Hepatocyte (in vitro differentiated cells): ENCODE measurements around the gene GSC2. TPM values are rescaled to one million over a fixed set of nuclear protein-coding genes. Genes with fewer than 3 reads are reported as not detected.

Experiments used
- DNase-seq: peaks from one replicate; pipeline ENCODE4 v3.0.0-alpha.2; 2016; ENCODE audit warnings: low spot score
- H2AFZ ChIP-seq: fragments of 200-600 bp; sonication (generic); 2 replicates; pipeline ENCODE4 v1.6.0; 2016; ENCODE audit warnings: antibody characterized with exemption, mild to moderate bottlenecking
- H3K27ac ChIP-seq: fragments of 200-600 bp; sonication (generic); 2 replicates; pipeline ENCODE4 v1.5.1; 2016; ENCODE audit warnings: mild to moderate bottlenecking
- H3K27me3 ChIP-seq: fragments of 200-600 bp; sonication (generic); 2 replicates; pipeline ENCODE4 v1.6.1; 2016
- H3K36me3 ChIP-seq: fragments of 200-600 bp; sonication (generic); replicated peaks from 2 replicates; pipeline ENCODE4 v1.5.1; 2016; ENCODE audit warnings: low read depth; ENCODE audit not compliant: insufficient read depth
- H3K4me1 ChIP-seq: fragments of 200-600 bp; sonication (generic); 2 replicates; pipeline ENCODE4 v1.5.1; 2016; ENCODE audit warnings: mild to moderate bottlenecking, moderate library complexity; ENCODE audit not compliant: insufficient read depth
- H3K4me2 ChIP-seq: fragments of 200-600 bp; sonication (generic); 2 replicates; pipeline ENCODE4 v1.6.0; 2016
- H3K4me3 ChIP-seq: fragments of 200-600 bp; sonication (generic); 2 replicates; pipeline ENCODE4 v1.5.1; 2016; ENCODE audit warnings: mild to moderate bottlenecking
- H3K79me2 ChIP-seq: fragments of 200-600 bp; sonication (generic); 2 replicates; pipeline ENCODE4 v1.6.0; 2017; ENCODE audit warnings: mild to moderate bottlenecking
- H3K9me2 ChIP-seq: fragments of 200-600 bp; sonication (generic); replicated peaks from 2 replicates; pipeline ENCODE4 v1.6.0; 2017; ENCODE audit warnings: mild to moderate bottlenecking; ENCODE audit not compliant: insufficient read depth
- H3K9me3 ChIP-seq: fragments of 200-600 bp; sonication (generic); 2 replicates; pipeline ENCODE4 v1.5.1; 2016; ENCODE audit warnings: low read depth, mild to moderate bottlenecking
- H4K20me1 ChIP-seq: fragments of 200-600 bp; sonication (generic); 2 replicates; pipeline ENCODE4 v1.6.0; 2016; ENCODE audit warnings: mild to moderate bottlenecking; ENCODE audit not compliant: insufficient read depth, poor library complexity, severe bottlenecking
- CTCF ChIP-seq: fragments of 200-600 bp; sonication (generic); IDR thresholded peaks from 2 replicates; pipeline ENCODE4 v1.5.1; 2016; ENCODE audit warnings: antibody characterized with exemption, mild to moderate bottlenecking; ENCODE audit not compliant: poor library complexity
- EZH2 ChIP-seq: fragments of 200-600 bp; sonication (generic); IDR thresholded peaks from 2 replicates; pipeline ENCODE4 v1.6.1; 2016; ENCODE audit warnings: antibody characterized with exemption, mild to moderate bottlenecking, borderline replicate concordance
- EZH2phosphoT487 ChIP-seq: fragments of 200-600 bp; sonication (generic); IDR thresholded peaks from one replicate; pipeline ENCODE4 v1.6.1; 2018; ENCODE audit warnings: antibody characterized with exemption, mild to moderate bottlenecking, low read depth, moderate library complexity; ENCODE audit not compliant: unreplicated experiment, severe bottlenecking
- WGBS: methylation state at CpG from one replicate; pipeline ENCODE4 v1.1.6; 2016; ENCODE audit warnings: low lambda C conversion rate; ENCODE audit errors: missing lambda C conversion rate; 5-methylcytosine and 5-hydroxymethylcytosine counted together
- polyA plus RNA-seq: library from polyadenylated mRNA; unstranded; fragments of >200 nt; fragmentation: Nextera tagmentation; extraction: Ambion mirVana; gene quantifications from 2 replicates; pipeline ENCODE4 v1.2.1, GENCODE V29; 2016
- total RNA-seq: library from RNA; depleted of rRNA; stranded (reverse); fragments of >200 nt; gene quantifications from 2 replicates; pipeline ENCODE4 v1.2.3, GENCODE V29; 2014

The GSC2 gene
- total and polyA plus RNA-seq, 2 experiments from 2014 or later = not detected

GRCh38 chr22:19114984-19115552, 35.0 kb downstream of the GSC2 start:
- peak; percentile 2 for DNase-seq

GRCh38 chr22:19113429-19113828, 36.7 kb downstream of the GSC2 start:
- H3K27me3 ChIP-seq = no peaks in the 10 kb centered on the region
- WGBS = 98% methylated on average over 5 of the region's 5 CpGs
- no peak overlapping the region for H2AFZ ChIP-seq
- H3K4me2 ChIP-seq = no peak overlapping the region
- H3K36me3 ChIP-seq = no peaks in the 10 kb centered on the region
- H3K4me3 ChIP-seq = no peak overlapping the region
- DNase-seq = no peak
- no peak overlapping the region for H3K27ac ChIP-seq
- peaks cover 97% of the 10 kb centered on the region for H3K79me2 ChIP-seq
- H3K9me3 ChIP-seq = no peaks in the 10 kb centered on the region
- no peaks in the 10 kb centered on the region for H3K9me2 ChIP-seq
- H3K4me1 ChIP-seq = peaks cover 7% of the 10 kb centered on the region
- no peak for TF ChIP-seq EZH2phosphoT487
- no peak for TF ChIP-seq CTCF
- TF ChIP-seq EZH2 = no peak
- peaks cover 97% of the 10 kb centered on the region for H4K20me1 ChIP-seq

More at GRCh38 chr22:19114984-19115552, 35.0 kb downstream of the GSC2 start:
- no peaks in the 10 kb centered on the region for H3K9me2 ChIP-seq
- TF ChIP-seq CTCF (no peak), EZH2 (no peak), EZH2phosphoT487 (no peak)
- H3K27me3 ChIP-seq = no peaks in the 10 kb centered on the region
- H3K27ac ChIP-seq = no peak overlapping the region
- no peak overlapping the region for H3K4me2 ChIP-seq
- H3K79me2 ChIP-seq = peaks cover 100% of the 10 kb centered on the region
- H3K9me3 ChIP-seq = no peaks in the 10 kb centered on the region
- H3K4me1 ChIP-seq = peaks cover 4% of the 10 kb centered on the region
- H3K36me3 ChIP-seq = no peaks in the 10 kb centered on the region
- 93% methylated on average over 4 of the region's 4 CpGs for WGBS
- peaks cover 98% of the 10 kb centered on the region for H4K20me1 ChIP-seq
- no peak overlapping the region for H3K4me3 ChIP-seq
- H2AFZ ChIP-seq = no peak overlapping the region

GRCh38 chr22:19111584-19111983, 38.5 kb downstream of the GSC2 start:
- H2AFZ ChIP-seq = no peak overlapping the region
- peaks cover 97% of the 10 kb centered on the region for H4K20me1 ChIP-seq
- no peaks in the 10 kb centered on the region for H3K9me2 ChIP-seq
- no peak overlapping the region for H3K4me2 ChIP-seq
- 97% methylated on average over 3 of the region's 3 CpGs for WGBS
- no peak overlapping the region for H3K27ac ChIP-seq
- DNase-seq = no peak
- no peak overlapping the region for H3K4me3 ChIP-seq
- peaks cover 97% of the 10 kb centered on the region for H3K79me2 ChIP-seq
- H3K9me3 ChIP-seq = no peaks in the 10 kb centered on the region
- no peaks in the 10 kb centered on the region for H3K27me3 ChIP-seq
- peaks cover 7% of the 10 kb centered on the region for H3K4me1 ChIP-seq
- no peak for TF ChIP-seq EZH2
- no peaks in the 10 kb centered on the region for H3K36me3 ChIP-seq

GRCh38 chr22:19111140-19111539, 39.0 kb downstream of the GSC2 start:
- peaks cover 97% of the 10 kb centered on the region for H3K79me2 ChIP-seq
- 96% methylated on average over 3 of the region's 3 CpGs for WGBS
- no peaks in the 10 kb centered on the region for H3K27me3 ChIP-seq
- no peak overlapping the region for H3K27ac ChIP-seq
- no peak overlapping the region for H2AFZ ChIP-seq
- peaks cover 7% of the 10 kb centered on the region for H3K4me1 ChIP-seq
- H3K9me2 ChIP-seq = no peaks in the 10 kb centered on the region
- no peaks in the 10 kb centered on the region for H3K36me3 ChIP-seq
- peaks cover 97% of the 10 kb centered on the region for H4K20me1 ChIP-seq
- H3K9me3 ChIP-seq = no peaks in the 10 kb centered on the region
- no peak for TF ChIP-seq EZH2
- TF ChIP-seq CTCF = no peak
- no peak for TF ChIP-seq EZH2phosphoT487
- H3K4me3 ChIP-seq = no peak overlapping the region
- no peak overlapping the region for H3K4me2 ChIP-seq
- no peak for DNase-seq
